ENCODE measurements around the gene SSBP4. TPM values are rescaled to one million over a fixed set of nuclear protein-coding genes. Genes with fewer than 3 reads are reported as not detected.

Gene SSBP4
- total RNA-seq, 4 donors from 2014 or later: 40.5 to 75.6 (median 56.1) TPM

- Histone ChIP-seq H3K9me3 (no peaks in the 10 kb centered on the region), H3K27me3 (no peaks in the 10 kb centered on the region), H3K4me3 (replicated peaks in 1 of 3) (peak overlapping the region in 1 of 3 donors; percentile 38), H3K27ac (peak overlapping the region; percentile 87 to 90 (median 90)), H3K4me1 (peaks cover 44 to 59% of the 10 kb centered on the region in 2 donors), H3K36me3 (no peaks in the 10 kb centered on the region)
- intact Hi-C loops (cut with DNase I): loop anchor here (10.0 kb wide), 2 partner anchors 163 to 213 kb away; partner anchors contain the start of gene RAB3A
- DNase-seq: peak; percentile 50 to 62
- TF ChIP-seq POLR2A (IDR thresholded peaks at IDR 0.05): no peak
- TF ChIP-seq CTCF (IDR thresholded peaks at IDR 0.05): no peak
- 2 to 3% methylated on average over 10 to 11 of the region's 53 CpGs for WGBS, 2 donors
Measured at GRCh38 chr19:18417250-18418028, 1.8 kb upstream of the SSBP4 start.

- Histone ChIP-seq H3K27me3 (no peaks in the 10 kb centered on the region), H3K4me1 (peaks cover 44 to 59% of the 10 kb centered on the region in 2 donors), H3K4me3 (replicated peaks in 1 of 3) (peak overlapping the region in 1 of 3 donors; percentile 38), H3K9me3 (no peaks in the 10 kb centered on the region), H3K27ac (peak overlapping the region; percentile 87 to 90 (median 90)), H3K36me3 (no peaks in the 10 kb centered on the region)
- intact Hi-C loops (cut with DNase I): loop anchor here (10.0 kb wide), 2 partner anchors 163 to 213 kb away; partner anchors contain the start of gene RAB3A
- no peak for DNase-seq
- WGBS, 2 donors: 15 to 18% methylated on average over 7 to 22 of the region's 30 CpGs
- TF ChIP-seq POLR2A (IDR thresholded peaks at IDR 0.05) (no peak), CTCF (IDR thresholded peaks at IDR 0.05) (no peak)
Measured at GRCh38 chr19:18418029-18418482, 1.1 kb upstream of the SSBP4 start.

- TF ChIP-seq POLR2A (IDR thresholded peaks at IDR 0.05): no peak
- TF ChIP-seq CTCF (IDR thresholded peaks at IDR 0.05): no peak
- Histone ChIP-seq H3K9me3 (no peaks in the 10 kb centered on the region), H3K27ac (peak overlapping the region; percentile 5 to 90 (median 90)), H3K36me3 (no peaks in the 10 kb centered on the region), H3K4me1 (peaks cover 44 to 65% of the 10 kb centered on the region in 2 donors), H3K27me3 (no peaks in the 10 kb centered on the region), H3K4me3 (replicated peaks in 1 of 3) (peak overlapping the region in 1 of 3 donors; percentile 66)
- DNase-seq: peak; percentile 43 to 44
- WGBS, 2 donors: 16 to 44% methylated on average over 5 to 29 of the region's 39 CpGs
- intact Hi-C loops (cut with DNase I): loop anchor here (10.0 kb wide), 2 partner anchors 164 to 214 kb away; partner anchors contain the start of gene RAB3A
Measured at GRCh38 chr19:18418483-18419194, 559 bp upstream of the SSBP4 start.

- Histone ChIP-seq H3K4me3 (replicated peaks in 1 of 3) (peak overlapping the region; percentile 14 to 66 (median 27)), H3K27ac (peak overlapping the region in 2 of 3 donors; percentile 46 to 90), H3K27me3 (no peaks in the 10 kb centered on the region), H3K36me3 (no peaks in the 10 kb centered on the region), H3K9me3 (no peaks in the 10 kb centered on the region), H3K4me1 (peaks cover 44 to 62% of the 10 kb centered on the region in 2 donors)
- peak; percentile 48 to 58 for DNase-seq
- TF ChIP-seq CTCF (IDR thresholded peaks at IDR 0.05) (no peak), POLR2A (IDR thresholded peaks at IDR 0.05) (no peak)
- 1 to 3% methylated on average over 8 to 35 of the region's 97 CpGs for WGBS, 2 donors
- intact Hi-C loops (cut with DNase I): loop anchor here (10.0 kb wide), 2 partner anchors 165 to 215 kb away; partner anchors contain the start of gene RAB3A
Measured at GRCh38 chr19:18419699-18420460, 682 bp downstream of the SSBP4 start.
